ENCODE measurements around the gene TIGD4.

DNA sequence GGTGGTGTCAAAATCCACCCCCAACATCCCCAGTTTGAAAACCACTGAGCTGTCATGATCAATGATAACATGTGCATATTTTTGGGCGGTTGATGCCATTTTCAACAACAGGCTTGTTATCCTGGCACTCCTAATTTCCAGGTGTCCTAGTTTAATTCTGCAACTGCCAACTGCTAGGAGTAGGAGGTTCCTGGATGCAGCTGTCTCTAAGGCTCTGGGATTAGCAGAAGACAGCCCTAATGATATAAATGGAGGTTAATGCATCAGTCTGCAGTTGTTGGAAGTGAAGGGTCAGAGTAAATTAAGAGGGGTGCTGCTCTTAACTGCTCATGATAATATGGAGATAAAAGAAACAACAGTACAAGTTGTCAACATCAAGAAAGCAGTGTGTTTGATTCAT, 24.0 kb upstream of the TIGD4 start:
- TF ChIP-seq EZH2 (IDR thresholded peaks at IDR 0.05; ENCODE audit: borderline replicate concordance, low read depth, low read length, severe bottlenecking) (no peak), CTCF (IDR thresholded peaks at IDR 0.05; ENCODE audit: borderline replicate concordance, extremely low read depth, low read length, poor library complexity, severe bottlenecking) (no peak)
